Osteoblast (primary cell): ENCODE data around the gene TNFAIP8. TPM values are rescaled to one million over a fixed set of nuclear protein-coding genes. Genes with fewer than 3 reads are reported as not detected.

Experiments used
- DNase-seq: peaks from one replicate; pipeline ENCODE4 v3.0.0; 2011; ENCODE audit warnings: low spot score, mixed read lengths; ENCODE audit not compliant: insufficient read length; ENCODE audit errors: missing footprints
- H2AFZ ChIP-seq: 2 replicates; pipeline ENCODE4 v1.6.0; 2011; ENCODE audit warnings: mild to moderate bottlenecking, low read length
- H3K27ac ChIP-seq: 2 replicates; pipeline ENCODE4 v1.5.1; 2011; ENCODE audit warnings: mild to moderate bottlenecking, low read depth, low read length, moderate library complexity
- H3K27me3 ChIP-seq: 2 replicates; pipeline ENCODE4 v1.6.0; 2012; ENCODE audit warnings: mild to moderate bottlenecking, control low read depth, inconsistent platforms, low read length, moderate library complexity; ENCODE audit not compliant: insufficient read depth
- H3K36me3 ChIP-seq: 2 replicates; pipeline ENCODE4 v1.5.1; 2011; ENCODE audit warnings: mild to moderate bottlenecking, low read length, control low read depth, moderate library complexity; ENCODE audit not compliant: insufficient read depth
- H3K4me1 ChIP-seq: 2 replicates; pipeline ENCODE4 v1.5.1; 2011; ENCODE audit warnings: mild to moderate bottlenecking, low read length, control low read depth, moderate library complexity; ENCODE audit not compliant: insufficient read depth
- H3K4me2 ChIP-seq: 2 replicates; pipeline ENCODE4 v1.6.0; 2011; ENCODE audit warnings: mild to moderate bottlenecking, low read length; ENCODE audit not compliant: insufficient read depth
- H3K4me3 ChIP-seq: fragments of 200-600 bp; sonication (generic); 3 replicates; pipeline ENCODE4 v1.5.1; 2012; ENCODE audit warnings: mild to moderate bottlenecking, low read length, inconsistent platforms; ENCODE audit not compliant: insufficient read depth
- H3K79me2 ChIP-seq: 2 replicates; pipeline ENCODE4 v1.6.0; 2012; ENCODE audit warnings: mild to moderate bottlenecking, low read length, control low read depth, inconsistent platforms; ENCODE audit not compliant: insufficient read depth
- H3K9me3 ChIP-seq: 2 replicates; pipeline ENCODE4 v1.5.1; 2011; ENCODE audit warnings: low read depth, low read length, control low read depth
- H4K20me1 ChIP-seq: 2 replicates; pipeline ENCODE4 v1.6.0; 2012; ENCODE audit warnings: mild to moderate bottlenecking, low read length, control low read depth; ENCODE audit not compliant: insufficient read depth
- CTCF ChIP-seq: IDR thresholded peaks from 2 replicates; pipeline ENCODE4 v1.5.1; 2011; ENCODE audit warnings: mild to moderate bottlenecking, low read depth, low read length, moderate library complexity; ENCODE audit errors: extremely low read depth
- total RNA-seq: library from RNA; depleted of rRNA; stranded (reverse); fragments of >200 nt; gene quantifications from 2 replicates; pipeline ENCODE4 v1.2.3, GENCODE V29; 2012

TNFAIP8 gene
- total RNA-seq = 23.2 and 26.2 TPM in 2 replicates

GRCh38 chr5:119355685-119356611 lies at the start of gene TNFAIP8:
Gene TNFAIP8 (plus strand): TSS chr5:119356019. CDS start chr5:119356091, 72 bp downstream.
- Histone ChIP-seq H3K36me3 (no peaks in the 10 kb centered on the region), H3K4me3 (peak within 1 kb of the TSS; percentile 83), H4K20me1 (no peaks in the 10 kb centered on the region), H3K4me2 (peak within 1 kb of the TSS; percentile 89), H3K4me1 (peaks cover 18% of the 10 kb centered on the region), H3K27me3 (no peaks in the 10 kb centered on the region), H3K79me2 (peaks cover 38% of the 10 kb centered on the region), H2AFZ (peak within 1 kb of the TSS; percentile 82), H3K9me3 (no peaks in the 10 kb centered on the region), H3K27ac (peak within 1 kb of the TSS; percentile 76)
- DNase-seq = peak; percentile 95
- no peak for TF ChIP-seq CTCF

GRCh38 chr5:119307170-119307569 lies 48.6 kb upstream of the TNFAIP8 start:
- Histone ChIP-seq H2AFZ (no peak overlapping the region), H3K79me2 (peaks cover 8% of the 10 kb centered on the region)

GRCh38 chr5:119309326-119309725 lies 46.5 kb upstream of the TNFAIP8 start:
- peaks cover 8% of the 10 kb centered on the region for H3K79me2 ChIP-seq
- TF ChIP-seq CTCF = no peak
- H3K4me2 ChIP-seq = no peak overlapping the region
- peaks cover 11% of the 10 kb centered on the region for H3K4me1 ChIP-seq
- H3K4me3 ChIP-seq = no peak overlapping the region
- no peaks in the 10 kb centered on the region for H3K9me3 ChIP-seq
- no peaks in the 10 kb centered on the region for H3K27me3 ChIP-seq
- DNase-seq = no peak
- no peak overlapping the region for H2AFZ ChIP-seq
- no peaks in the 10 kb centered on the region for H3K36me3 ChIP-seq
- H4K20me1 ChIP-seq = no peaks in the 10 kb centered on the region
- no peak overlapping the region for H3K27ac ChIP-seq

More at GRCh38 chr5:119307170-119307569, 48.6 kb upstream of the TNFAIP8 start:
- H3K27me3 ChIP-seq = no peaks in the 10 kb centered on the region
- no peaks in the 10 kb centered on the region for H3K36me3 ChIP-seq
- no peak overlapping the region for H3K27ac ChIP-seq
- H3K4me1 ChIP-seq = peaks cover 31% of the 10 kb centered on the region
- no peak for DNase-seq
- H3K9me3 ChIP-seq = no peaks in the 10 kb centered on the region
- no peak overlapping the region for H3K4me2 ChIP-seq
- H4K20me1 ChIP-seq = no peaks in the 10 kb centered on the region
- no peak overlapping the region for H3K4me3 ChIP-seq
- no peak for TF ChIP-seq CTCF

GRCh38 chr5:119311688-119312087 lies 44.1 kb upstream of the TNFAIP8 start:
- Histone ChIP-seq H3K79me2 (peaks cover 2% of the 10 kb centered on the region), H3K4me2 (no peak overlapping the region), H3K36me3 (no peaks in the 10 kb centered on the region), H3K4me1 (peaks cover 8% of the 10 kb centered on the region), H4K20me1 (no peaks in the 10 kb centered on the region), H3K27me3 (no peaks in the 10 kb centered on the region), H3K9me3 (no peaks in the 10 kb centered on the region), H2AFZ (no peak overlapping the region), H3K27ac (no peak overlapping the region), H3K4me3 (no peak overlapping the region)
- DNase-seq = no peak
- no peak for TF ChIP-seq CTCF
